Stimulated activated CD8-positive, alpha-beta memory T cell treated with anti-CD3 and anti-CD28 coated beads, Interleukin-12 subunit alpha, Interleukin-12 subunit beta, amount 100 ng/mL, for 4 hours (primary cell): ENCODE measurements around the gene SNRPA1.

Experiments
- DNase-seq: peaks from one replicate; pipeline ENCODE4 v3.0.0-alpha.2; 2020; ENCODE audit warnings: low read depth

The SNRPA1 gene

GRCh38 chr15:101318839-101319238 lies 23.8 kb upstream of the SNRPA1 start:
- DNase-seq: no peak

GRCh38 chr15:101318147-101318819 lies 23.2 kb upstream of the SNRPA1 start:
- DNase-seq: no peak

GRCh38 chr15:101317336-101317872 lies 22.4 kb upstream of the SNRPA1 start:
- DNase-seq: no peak

DNA sequence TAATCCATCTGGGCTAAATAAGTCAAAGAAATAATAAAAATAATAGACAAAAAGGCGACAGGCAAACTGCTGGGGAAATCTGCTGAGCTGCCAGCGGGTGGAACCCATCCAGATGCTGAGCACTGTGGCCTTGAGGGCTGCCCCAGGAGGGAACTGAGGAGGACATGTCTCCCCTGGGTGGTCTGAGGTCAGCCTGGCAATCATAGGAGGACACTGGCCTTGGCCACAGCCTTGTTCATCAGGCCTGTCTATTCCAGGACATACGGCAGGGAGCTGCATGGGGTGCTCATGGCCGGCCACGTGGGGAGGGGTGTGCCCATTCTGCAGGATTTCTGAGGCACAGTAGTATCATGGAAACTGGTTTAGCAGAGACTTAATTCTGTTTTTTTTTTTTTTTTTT lies 21.5 kb upstream of the SNRPA1 start:
- DNase-seq: no peak

GRCh38 chr15:101315736-101316135 lies 20.7 kb upstream of the SNRPA1 start:
- no peak for DNase-seq

- no peak for DNase-seq
Observed at GRCh38 chr15:101314336-101315125, 19.5 kb upstream of the SNRPA1 start.

DNA sequence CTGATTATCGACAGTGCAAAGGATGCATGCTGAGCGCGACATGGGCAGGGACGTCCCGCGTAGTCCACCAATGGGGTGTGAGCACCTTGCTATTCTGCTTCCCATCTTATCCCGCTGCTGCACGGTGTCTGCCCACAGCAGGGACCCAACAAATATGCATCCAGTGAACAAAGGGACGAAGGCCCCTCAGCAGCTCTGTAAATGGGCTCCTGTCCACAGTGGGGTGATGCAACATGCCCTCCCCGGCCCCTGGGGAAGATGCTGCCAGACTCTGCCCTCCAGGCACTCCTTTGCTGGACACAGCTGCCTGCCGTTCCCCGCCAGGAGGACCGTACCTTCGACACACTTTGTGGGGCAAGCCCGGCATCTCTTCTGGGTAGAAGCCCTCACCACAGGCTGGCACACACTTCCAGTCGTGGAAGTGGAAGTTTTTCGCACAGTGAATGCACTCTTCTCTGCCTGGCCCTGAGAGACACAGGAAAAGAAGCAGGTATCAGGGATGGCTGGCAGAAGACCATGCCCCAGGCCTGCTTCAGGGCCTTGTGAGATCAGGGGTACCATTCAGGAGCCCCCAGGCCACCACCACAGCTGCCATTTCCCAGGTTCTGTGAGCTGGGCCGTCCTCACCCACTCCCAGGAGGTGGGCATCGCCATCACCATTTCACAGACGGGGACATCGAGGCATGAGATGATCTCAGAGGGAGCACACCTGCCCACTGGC lies 18.2 kb upstream of the SNRPA1 start:
- DNase-seq: no peak

- DNase-seq: no peak
Observed at GRCh38 chr15:101310508-101310907, 15.5 kb upstream of the SNRPA1 start.

- no peak for DNase-seq
Observed at GRCh38 chr15:101310161-101310480, 15.1 kb upstream of the SNRPA1 start.

- no peak for DNase-seq
Observed at GRCh38 chr15:101309436-101310160, 14.6 kb upstream of the SNRPA1 start.

DNA sequence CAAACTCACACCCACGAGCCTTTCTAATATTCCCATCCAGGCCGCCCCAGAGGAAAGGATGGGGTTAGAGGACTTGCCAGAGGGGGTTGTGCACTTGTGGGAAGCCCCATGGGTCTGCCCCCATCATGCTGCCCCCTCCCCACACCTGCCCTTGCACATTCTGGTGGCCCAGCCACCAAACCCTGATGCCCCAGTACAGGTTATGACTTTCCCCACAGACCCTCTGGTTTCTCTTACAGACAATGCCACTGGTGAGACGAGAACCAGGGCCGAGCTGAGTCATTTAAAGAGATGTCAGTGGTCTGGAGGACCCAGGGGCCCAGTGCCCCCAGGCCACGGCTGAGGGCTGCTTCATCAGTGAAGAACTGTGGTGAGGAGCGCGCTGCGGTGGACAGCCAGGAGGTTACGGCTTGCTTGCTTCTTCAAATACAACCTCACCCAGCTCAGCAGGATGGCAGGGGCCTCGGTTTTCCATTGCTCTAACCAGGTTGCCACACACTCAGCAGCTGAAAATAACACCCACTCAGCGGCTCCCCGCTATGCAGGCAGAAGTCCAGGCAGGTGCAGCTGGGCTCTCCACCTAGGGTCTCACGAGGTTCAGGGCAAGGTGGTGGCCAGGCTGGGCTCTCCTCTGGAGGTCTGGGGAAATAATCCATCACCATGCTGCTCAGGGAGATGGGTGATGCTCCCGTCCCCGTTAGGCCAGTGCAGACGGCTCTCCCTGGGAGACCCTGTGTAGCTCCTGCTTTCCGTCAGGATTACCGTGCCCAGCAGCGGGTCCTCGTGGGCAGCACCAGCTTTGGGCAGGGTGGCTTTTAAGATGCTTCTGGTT lies 13.8 kb upstream of the SNRPA1 start:
- DNase-seq: no peak

- no peak for DNase-seq
Observed at GRCh38 chr15:101307897-101308603, 13.0 kb upstream of the SNRPA1 start.

DNA sequence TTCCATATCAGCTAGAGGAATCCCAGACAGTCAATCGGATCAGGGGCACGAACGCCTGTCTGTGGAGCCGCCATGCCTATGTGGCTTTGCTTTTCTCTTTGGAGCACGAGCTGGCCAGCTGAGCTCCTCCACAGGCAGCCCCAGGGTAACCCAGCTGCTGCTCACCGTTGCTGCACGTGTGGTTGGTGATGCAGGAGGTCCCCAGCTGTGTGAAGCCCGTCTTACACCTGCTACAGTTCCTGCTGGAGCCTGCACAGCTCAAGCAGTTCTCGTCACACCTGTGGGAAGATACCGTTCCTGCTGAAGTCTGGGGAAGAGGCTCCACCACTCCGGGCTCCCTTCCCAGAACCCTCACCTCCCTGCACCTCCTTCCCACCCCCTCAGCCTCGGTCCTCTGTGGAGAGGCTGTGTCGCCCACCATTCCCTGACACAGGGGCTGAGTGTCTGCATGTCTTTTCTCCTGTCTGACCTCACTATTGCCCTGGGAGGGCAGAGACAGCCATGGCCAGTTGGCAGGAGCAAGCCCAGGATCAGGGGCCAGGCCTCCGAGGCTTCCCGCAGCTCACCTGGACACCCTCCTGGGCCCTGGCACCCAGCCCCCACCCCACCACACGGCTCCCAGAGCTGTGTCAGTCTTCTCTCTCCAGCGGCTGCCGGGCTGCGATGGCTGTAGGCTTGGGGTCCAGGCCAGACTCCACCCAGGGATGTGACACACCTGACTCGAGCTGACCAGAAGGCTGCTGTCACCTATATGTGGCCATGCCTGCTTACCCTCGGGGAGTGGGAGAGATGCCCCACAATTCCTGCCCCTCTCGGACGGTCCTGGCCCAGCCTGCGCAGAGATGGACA lies 12.2 kb upstream of the SNRPA1 start:
- no peak for DNase-seq

DNA sequence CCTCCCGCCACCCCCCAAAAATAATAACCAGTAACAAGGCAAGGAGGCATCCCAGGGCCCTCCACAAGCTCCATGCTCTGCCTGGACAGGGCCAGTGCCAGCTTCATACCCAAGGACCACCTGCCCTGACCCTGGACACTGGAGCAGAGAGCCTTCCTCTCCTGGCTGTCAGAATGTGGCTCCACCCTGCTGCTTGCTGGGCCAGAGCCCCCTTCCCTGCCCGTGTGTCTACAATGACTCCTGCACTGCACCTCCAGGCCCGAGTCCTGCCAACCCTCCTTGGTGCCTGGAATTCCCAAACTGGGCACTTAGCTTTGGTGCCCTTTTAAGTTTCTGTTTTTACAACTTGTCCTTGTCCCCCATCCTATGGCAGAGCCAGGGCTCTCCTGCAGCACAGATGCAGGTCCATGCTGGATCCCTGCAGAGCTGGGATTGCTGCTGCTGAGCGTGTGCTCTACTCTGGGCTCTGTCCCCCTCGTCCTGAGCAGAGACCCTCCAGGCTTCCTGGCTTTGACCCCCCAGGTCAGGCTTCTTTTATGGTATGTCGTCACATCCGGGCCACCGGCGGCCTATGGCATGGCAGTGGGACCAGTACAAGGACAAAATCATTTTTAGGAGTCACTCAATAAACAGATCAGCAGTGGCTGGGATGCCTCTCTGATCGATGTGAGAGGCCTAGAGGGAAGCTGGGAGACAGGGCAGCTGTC lies 11.4 kb upstream of the SNRPA1 start:
- DNase-seq: no peak

GRCh38 chr15:101305820-101306255 lies 10.8 kb upstream of the SNRPA1 start:
- DNase-seq: no peak

DNA sequence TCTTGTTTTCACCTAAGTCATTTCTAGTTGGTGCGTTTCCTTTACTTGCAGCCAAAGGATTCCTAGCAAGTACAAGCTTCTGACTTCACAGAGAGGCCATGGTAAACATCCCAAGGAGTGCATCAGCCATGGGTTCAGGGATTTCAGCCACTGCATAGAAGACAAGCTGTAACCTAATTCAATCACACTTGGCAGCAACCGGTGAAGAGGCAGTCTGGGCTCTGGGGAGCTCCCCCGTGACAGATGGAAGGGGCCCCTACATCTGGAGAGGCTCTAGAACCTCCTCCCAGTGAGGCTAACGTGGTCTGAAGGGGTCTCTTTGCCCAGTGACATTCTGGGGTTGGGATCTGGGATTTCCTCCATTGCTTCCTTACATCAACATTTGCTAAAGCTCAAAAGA lies 8.4 kb upstream of the SNRPA1 start:
- DNase-seq: no peak

DNA sequence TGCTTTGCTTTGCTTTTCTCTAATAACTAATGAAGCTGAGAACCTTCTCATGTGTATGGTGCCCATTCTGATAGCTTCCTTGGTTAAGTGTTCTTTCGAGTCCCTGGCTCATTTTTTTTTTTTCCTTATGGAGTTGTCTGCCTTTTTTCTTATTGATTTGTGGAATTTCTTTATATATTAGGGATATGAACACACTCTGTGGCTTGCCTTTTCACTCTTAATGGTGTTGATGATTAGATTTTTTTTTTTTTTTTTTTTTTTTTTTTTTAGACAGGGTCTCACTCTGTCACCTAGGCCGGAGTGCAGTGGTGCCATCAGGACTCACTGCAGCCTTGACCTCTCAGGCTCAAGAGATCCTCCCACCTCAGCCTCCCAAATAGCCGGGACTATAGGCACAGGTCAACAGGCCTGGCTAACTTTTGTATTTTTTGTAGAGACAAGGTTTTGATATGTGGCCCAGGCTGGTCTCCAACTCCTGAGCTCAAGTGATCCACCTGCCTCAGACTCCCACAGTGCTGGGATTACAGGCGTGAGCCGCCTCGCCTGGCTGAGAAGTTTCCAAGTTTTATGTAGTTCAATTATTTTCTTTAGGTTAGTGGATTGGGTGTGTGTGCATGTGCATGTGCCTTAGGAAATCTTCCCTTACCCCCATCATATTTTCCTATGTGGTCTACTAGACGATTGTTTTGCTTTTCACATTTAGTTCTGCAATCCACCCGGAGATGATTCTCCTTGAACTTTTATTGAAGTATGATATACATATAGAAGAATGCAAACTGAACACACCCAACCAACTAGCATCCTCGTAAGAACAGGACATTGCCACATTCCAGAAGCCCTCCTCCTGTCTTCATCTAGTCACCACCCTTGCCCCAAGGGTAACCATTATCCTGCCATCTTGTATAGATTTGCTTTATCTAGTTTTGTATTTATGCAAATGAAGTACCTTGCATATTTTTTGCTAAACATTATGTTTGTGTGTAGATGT lies 1.7 kb upstream of the SNRPA1 start:
- DNase-seq: no peak
